C1 segment of cervical spinal cord (tissue), 14 donors: Measurements from ENCODE around the gene ABCA5.
A peak's percentile ranks its signal among the peaks of the same experiment; 100 is the strongest.

Experiments
- DNase-seq, 14 donors: peaks; one replicate each; lab custom pipeline; 2025; lab: John Stamatoyannopoulos, UW

Gene ABCA5

GRCh38 chr17:69268543-69269014 lies 58.4 kb downstream of the ABCA5 start:
- no peak for DNase-seq

- no peak for DNase-seq
Measured at GRCh38 chr17:69267219-69267618, 59.7 kb downstream of the ABCA5 start.

GRCh38 chr17:69265873-69266272 lies 61.1 kb downstream of the ABCA5 start:
- DNase-seq, result no peak

- DNase-seq, result no peak
Measured at GRCh38 chr17:69254187-69254586, 72.7 kb downstream of the ABCA5 start.

- DNase-seq, result no peak
Measured at GRCh38 chr17:69250641-69251040, 76.3 kb downstream of the ABCA5 start.

- DNase-seq, result peak in 1 of 14 donors; percentile 8
Measured at GRCh38 chr17:69246726-69247375, 80.1 kb downstream of the ABCA5 start.

GRCh38 chr17:69246202-69246601 lies 80.7 kb downstream of the ABCA5 start:
- no peak for DNase-seq

GRCh38 chr17:69245617-69246016 lies 81.3 kb downstream of the ABCA5 start:
- no peak for DNase-seq

GRCh38 chr17:69239611-69240600 lies 87.0 kb downstream of the ABCA5 start:
- no peak for DNase-seq

GRCh38 chr17:69236946-69237345 lies 90.0 kb downstream of the ABCA5 start:
- no peak for DNase-seq

GRCh38 chr17:69236464-69236863 lies 90.5 kb downstream of the ABCA5 start:
- DNase-seq, result no peak

GRCh38 chr17:69235338-69236058 lies 91.4 kb downstream of the ABCA5 start:
- DNase-seq, result peak in 13 of 14 donors; percentile 2 to 76 (median 36)

GRCh38 chr17:69232650-69233049 lies 94.3 kb downstream of the ABCA5 start:
- DNase-seq, result no peak

- DNase-seq, result no peak
Measured at GRCh38 chr17:69231521-69231920, 95.4 kb downstream of the ABCA5 start.

GRCh38 chr17:69230939-69231338 lies 96.0 kb downstream of the ABCA5 start:
- DNase-seq, result no peak

GRCh38 chr17:69228576-69228975 lies 98.4 kb downstream of the ABCA5 start, which contains the start of gene ABCA10:
TSS of gene ABCA10 (minus strand) at chr17:69228824. CDS start at chr17:69225358, 3,466 bp downstream.
- DNase-seq, result no peak

GRCh38 chr17:69228018-69228417 lies 98.9 kb downstream of the ABCA5 start:
- no peak for DNase-seq

- no peak for DNase-seq
Measured at GRCh38 chr17:69227541-69227940, 99.4 kb downstream of the ABCA5 start.

GRCh38 chr17:69223809-69224208 lies 103.1 kb downstream of the ABCA5 start:
- no peak for DNase-seq

- no peak for DNase-seq
Measured at GRCh38 chr17:69222707-69223258, 104.2 kb downstream of the ABCA5 start.

GRCh38 chr17:69220098-69220497 lies 106.8 kb downstream of the ABCA5 start:
- no peak for DNase-seq
